Smooth muscle cell (in vitro differentiated cells): ENCODE measurements around the gene MME. TPM values are rescaled to one million over a fixed set of nuclear protein-coding genes. Genes with fewer than 3 reads are reported as not detected.
A peak's percentile ranks its signal among the peaks of the same experiment; 100 is the strongest.

Source experiments
- DNase-seq: peaks from one replicate; lab custom pipeline; 2025; ENCODE audit not compliant: unreplicated experiment; lab: John Stamatoyannopoulos, UW
- H2AFZ ChIP-seq: fragments of 200-600 bp; sonication (generic); 2 replicates; pipeline ENCODE4 v1.6.0; 2016; ENCODE audit warnings: antibody characterized with exemption, low read depth, mild to moderate bottlenecking
- H3F3A ChIP-seq: fragments of 200-600 bp; sonication (generic); 2 replicates; pipeline ENCODE4 v1.6.0; 2017; ENCODE audit warnings: antibody characterized with exemption, low read depth
- H3K27ac ChIP-seq: fragments of 200-600 bp; sonication (generic); 2 replicates; pipeline ENCODE4 v1.5.1; 2016; ENCODE audit warnings: low read depth, mild to moderate bottlenecking
- H3K27me3 ChIP-seq: fragments of 200-600 bp; sonication (generic); 2 replicates; pipeline ENCODE4 v1.6.1; 2016; ENCODE audit warnings: low read depth, mild to moderate bottlenecking
- H3K36me3 ChIP-seq: fragments of 200-600 bp; sonication (generic); 2 replicates; pipeline ENCODE4 v1.5.1; 2016; ENCODE audit warnings: low read depth
- H3K4me1 ChIP-seq: fragments of 200-600 bp; sonication (generic); 2 replicates; pipeline ENCODE4 v1.5.1; 2016; ENCODE audit warnings: low read depth
- H3K4me2 ChIP-seq: fragments of 200-600 bp; sonication (generic); 2 replicates; pipeline ENCODE4 v1.6.0; 2016; ENCODE audit warnings: mild to moderate bottlenecking
- H3K4me3 ChIP-seq: fragments of 200-600 bp; sonication (generic); 2 replicates; pipeline ENCODE4 v1.5.1; 2016; ENCODE audit warnings: mild to moderate bottlenecking
- H3K79me2 ChIP-seq: fragments of 200-600 bp; sonication (generic); 2 replicates; pipeline ENCODE4 v1.6.0; 2016; ENCODE audit warnings: low read depth, mild to moderate bottlenecking
- H3K9ac ChIP-seq: fragments of 200-600 bp; sonication (generic); 2 replicates; pipeline ENCODE4 v1.6.0; 2016; ENCODE audit warnings: low read depth
- H3K9me3 ChIP-seq: fragments of 200-600 bp; sonication (generic); replicated peaks from 2 replicates; pipeline ENCODE4 v1.5.1; 2016; ENCODE audit warnings: low read depth
- H4K20me1 ChIP-seq: fragments of 200-600 bp; sonication (generic); 2 replicates; pipeline ENCODE4 v1.6.0; 2016; ENCODE audit warnings: low read depth
- CTCF ChIP-seq: fragments of 200-600 bp; sonication (generic); IDR thresholded peaks from 2 replicates; pipeline ENCODE4 v1.5.1; 2017; ENCODE audit warnings: borderline replicate concordance, mild to moderate bottlenecking, antibody characterized with exemption; ENCODE audit not compliant: insufficient read depth, poor library complexity, severe bottlenecking
- WGBS: methylation state at CpG from one replicate; pipeline ENCODE4 v1.1.7; 2016; ENCODE audit warnings: low lambda C conversion rate; 5-methylcytosine and 5-hydroxymethylcytosine counted together
- polyA plus RNA-seq: library from polyadenylated mRNA; unstranded; fragments of >200 nt; fragmentation: Nextera tagmentation; extraction: Ambion mirVana; gene quantifications from 2 replicates; pipeline ENCODE4 v1.2.1, GENCODE V29; 2016
- total RNA-seq: library from RNA; depleted of rRNA; stranded (reverse); fragments of >200 nt; gene quantifications from 2 replicates; pipeline ENCODE4 v1.2.3, GENCODE V29; 2014

MME gene
- total and polyA plus RNA-seq, 2 experiments from 2014 or later = 79.2 to 136 TPM

DNA sequence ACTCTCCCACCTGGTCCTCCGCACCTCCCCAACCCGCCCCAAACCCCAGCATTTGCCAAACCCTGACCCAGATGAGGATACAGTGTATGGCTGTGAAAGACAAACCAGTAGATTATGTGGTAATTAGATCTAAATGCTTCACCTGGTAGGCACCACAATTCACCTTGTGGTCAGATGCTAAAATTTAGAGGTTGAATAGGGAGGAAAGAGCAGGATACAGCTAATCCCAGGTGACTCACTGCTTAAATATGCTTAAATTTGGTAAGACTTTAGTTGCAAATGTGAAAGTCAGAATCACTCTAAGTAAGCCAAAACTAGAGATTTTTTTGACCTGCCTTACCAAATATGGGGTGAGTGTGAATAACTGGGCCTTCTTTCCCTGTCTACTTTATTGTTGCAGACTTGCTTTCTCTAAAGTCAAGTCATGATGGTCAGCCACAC, 105.5 kb downstream of the MME start:
- Histone ChIP-seq H3K9ac (no peak overlapping the region), H2AFZ (no peak overlapping the region), H3F3A (no peaks in the 10 kb centered on the region), H4K20me1 (no peaks in the 10 kb centered on the region), H3K79me2 (no peaks in the 10 kb centered on the region), H3K27me3 (no peaks in the 10 kb centered on the region), H3K36me3 (peaks cover 3% of the 10 kb centered on the region), H3K4me3 (no peak overlapping the region), H3K4me2 (peak overlapping the region; percentile 23), H3K4me1 (no peaks in the 10 kb centered on the region), H3K9me3 (no peaks in the 10 kb centered on the region), H3K27ac (no peak overlapping the region)
- DNase-seq = no peak
- TF ChIP-seq CTCF = no peak
- 89% methylated on average over 2 of the region's 2 CpGs for WGBS

DNA sequence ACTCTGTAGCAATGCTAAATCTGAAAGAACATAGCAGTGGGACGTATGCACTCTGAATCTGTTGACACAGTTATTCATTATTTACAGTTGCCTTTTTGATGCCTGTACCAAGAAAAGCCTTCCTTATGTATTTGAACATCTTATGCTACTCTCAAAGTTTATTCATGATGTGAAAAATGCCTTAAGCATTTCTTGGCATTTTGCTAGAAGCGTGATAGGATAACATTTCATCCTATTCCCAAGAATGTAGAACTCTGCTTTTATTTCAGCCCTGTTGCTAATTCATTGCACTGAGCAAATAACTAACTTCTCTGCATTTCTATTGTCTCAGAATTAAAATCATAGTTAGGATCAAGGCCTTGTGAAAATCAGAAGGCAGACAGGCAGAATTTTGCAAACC, 107.9 kb downstream of the MME start:
- Histone ChIP-seq H3K36me3 (no peaks in the 10 kb centered on the region), H3K27ac (no peak overlapping the region), H3K27me3 (no peaks in the 10 kb centered on the region), H4K20me1 (no peaks in the 10 kb centered on the region), H3K4me1 (no peaks in the 10 kb centered on the region), H3K9me3 (no peaks in the 10 kb centered on the region), H3K79me2 (no peaks in the 10 kb centered on the region), H3K4me3 (no peak overlapping the region), H3K9ac (no peak overlapping the region), H3K4me2 (no peak overlapping the region), H2AFZ (no peak overlapping the region), H3F3A (no peaks in the 10 kb centered on the region)
- no peak for TF ChIP-seq CTCF
- DNase-seq = no peak
- WGBS = 96% methylated on average over 2 of the region's 2 CpGs

DNA sequence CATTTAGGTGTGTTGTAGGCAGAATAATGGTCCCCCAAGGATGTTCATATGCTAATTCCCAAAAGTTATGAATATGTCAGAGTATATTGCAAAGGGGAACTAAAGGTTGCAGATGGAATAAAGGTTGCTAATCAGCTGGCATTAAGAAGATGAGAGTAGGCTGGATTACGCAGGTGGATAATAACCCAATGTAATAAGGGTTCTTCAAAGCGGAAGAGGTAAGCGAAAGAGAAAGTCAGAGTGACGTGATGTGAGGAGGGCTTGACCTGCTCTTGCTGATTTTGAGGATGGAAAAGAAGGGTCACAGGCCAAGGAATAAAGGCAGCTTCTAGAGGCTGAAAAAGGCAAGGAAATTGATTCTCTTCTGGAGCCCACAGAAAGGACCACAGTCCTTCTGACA, 109.4 kb downstream of the MME start:
- no peak for DNase-seq
- H3K9me3 ChIP-seq = no peaks in the 10 kb centered on the region
- H3K36me3 ChIP-seq = no peaks in the 10 kb centered on the region
- no peak overlapping the region for H3K27ac ChIP-seq
- no peak overlapping the region for H3K4me3 ChIP-seq
- H4K20me1 ChIP-seq = no peaks in the 10 kb centered on the region
- H3F3A ChIP-seq = no peaks in the 10 kb centered on the region
- WGBS = 97% methylated on average over 4 of the region's 4 CpGs
- TF ChIP-seq CTCF = no peak
- H3K27me3 ChIP-seq = no peaks in the 10 kb centered on the region
- no peaks in the 10 kb centered on the region for H3K4me1 ChIP-seq
- H3K4me2 ChIP-seq = no peak overlapping the region
- no peak overlapping the region for H2AFZ ChIP-seq
- no peak overlapping the region for H3K9ac ChIP-seq
- H3K79me2 ChIP-seq = no peaks in the 10 kb centered on the region

- Histone ChIP-seq H3K36me3 (no peaks in the 10 kb centered on the region), H2AFZ (no peak overlapping the region), H4K20me1 (no peaks in the 10 kb centered on the region), H3K79me2 (no peaks in the 10 kb centered on the region), H3K27ac (no peak overlapping the region), H3K4me3 (no peak overlapping the region), H3K27me3 (no peaks in the 10 kb centered on the region), H3K9ac (no peak overlapping the region), H3F3A (no peaks in the 10 kb centered on the region), H3K4me1 (no peaks in the 10 kb centered on the region), H3K9me3 (no peaks in the 10 kb centered on the region), H3K4me2 (no peak overlapping the region)
- DNase-seq = no peak
- no peak for TF ChIP-seq CTCF
These were observed 110.6 kb downstream of the MME start for GRCh38 chr3:155190691-155191090.
